ENCODE results near the gene MPV17L2.

- TF ChIP-seq CTCF (IDR thresholded peaks at IDR 0.05; ENCODE audit: extremely low read depth in 1 of 2, insufficient read depth in 1 of 2, low read depth in 1 of 2, low read length in 2 of 2) (no peak), EZH2 (IDR thresholded peaks at IDR 0.05; ENCODE audit: borderline replicate concordance, low read depth, low read length, severe bottlenecking) (no peak), MAX (IDR thresholded peaks at IDR 0.05; ENCODE audit: insufficient read depth, insufficient read length) (no peak), POLR2A (IDR thresholded peaks at IDR 0.05; ENCODE audit: low read depth, low read length) (no peak), POLR2AphosphoS5 (IDR thresholded peaks at IDR 0.05; ENCODE audit: insufficient read depth, low read depth, low read length) (no peak), JUN (IDR thresholded peaks at IDR 0.05; ENCODE audit: borderline replicate concordance, insufficient read depth, insufficient read length, low read depth) (no peak)
These were observed 32.3 kb downstream of the MPV17L2 start for GRCh38 chr19:18225355-18225701.
